Measurements from ENCODE around the gene ARL6IP4. TPM values are rescaled to one million over a fixed set of nuclear protein-coding genes. Genes with fewer than 3 reads are reported as not detected.

The ARL6IP4 gene
- total RNA-seq, 1 donor from 2014 or later: 160 TPM

- intact Hi-C loops (cut with micrococcal nuclease): loop anchor here (10.0 kb wide), 1 partner anchor 903 kb away; the partner anchor contains the start of gene MLXIP
These were observed 2.7 kb upstream of the ARL6IP4 start for GRCh38 chr12:122977655-122978392.

- intact Hi-C loops (cut with micrococcal nuclease): loop anchor here (10.0 kb wide), 1 partner anchor 904 kb away; the partner anchor contains the start of gene MLXIP
These were observed 1.9 kb upstream of the ARL6IP4 start for GRCh38 chr12:122978507-122978955.

- intact Hi-C loops (cut with micrococcal nuclease): loop anchor here (10.0 kb wide), 1 partner anchor 904 kb away; the partner anchor contains the start of gene MLXIP
These were observed 1.2 kb upstream of the ARL6IP4 start for GRCh38 chr12:122979001-122979907.

- intact Hi-C loops (cut with micrococcal nuclease): loop anchor here (1.0 to 10.0 kb wide), 4 partner anchors 13 to 905 kb away; partner anchors contain the start of genes ABCB9 and MLXIP
These were observed 636 bp upstream of the ARL6IP4 start for GRCh38 chr12:122979908-122980182.

GRCh38 chr12:122981036-122981471 is 573 bp downstream of the ARL6IP4 start:
- intact Hi-C loops (cut with micrococcal nuclease): loop anchor here (1.0 to 2.0 kb wide), 2 partner anchors 14 to 257 kb away; partner anchors contain the start of gene ABCB9

- intact Hi-C loops (cut with micrococcal nuclease): loop anchor here (1.0 to 2.0 kb wide), 2 partner anchors 15 to 256 kb away; partner anchors contain the start of gene ABCB9
These were observed 1.4 kb downstream of the ARL6IP4 start for GRCh38 chr12:122981587-122982476.

- intact Hi-C loops (cut with micrococcal nuclease): no loop called here
These were observed 2.0 kb downstream of the ARL6IP4 start for GRCh38 chr12:122982477-122982815.

GRCh38 chr12:122982963-122983788 is 2.7 kb downstream of the ARL6IP4 start:
- intact Hi-C loops (cut with micrococcal nuclease): no loop called here

GRCh38 chr12:122983789-122984515 is 3.5 kb downstream of the ARL6IP4 start:
- intact Hi-C loops (cut with micrococcal nuclease): no loop called here

GRCh38 chr12:122984612-122985337 is 4.3 kb downstream of the ARL6IP4 start:
- intact Hi-C loops (cut with micrococcal nuclease): no loop called here

GRCh38 chr12:122985338-122986257 is 5.1 kb downstream of the ARL6IP4 start:
- intact Hi-C loops (cut with micrococcal nuclease): no loop called here

GRCh38 chr12:122986258-122986871 is 5.9 kb downstream of the ARL6IP4 start:
- intact Hi-C loops (cut with micrococcal nuclease): no loop called here

- intact Hi-C loops (cut with micrococcal nuclease): no loop called here
These were observed 6.8 kb downstream of the ARL6IP4 start for GRCh38 chr12:122987086-122987951.

GRCh38 chr12:122988036-122988435 is 7.6 kb downstream of the ARL6IP4 start:
- intact Hi-C loops (cut with micrococcal nuclease): no loop called here

- intact Hi-C loops (cut with micrococcal nuclease): no loop called here
These were observed 8.2 kb downstream of the ARL6IP4 start for GRCh38 chr12:122988612-122989212.
